HUDEP-2 (cell line): ENCODE data around the gene PHKB.
"Not testable (repeated sequence)": the region's sequence is repeated elsewhere in the genome, so short reads cannot be mapped to it uniquely, and the experiment has no call there.

ENCODE experiments used
- DNase-seq, 76 experiments: peaks; one replicate each; lab custom pipeline; 2025; ENCODE audit not compliant: unreplicated experiment in 76 of 76; lab: John Stamatoyannopoulos, UW

Gene PHKB

DNA sequence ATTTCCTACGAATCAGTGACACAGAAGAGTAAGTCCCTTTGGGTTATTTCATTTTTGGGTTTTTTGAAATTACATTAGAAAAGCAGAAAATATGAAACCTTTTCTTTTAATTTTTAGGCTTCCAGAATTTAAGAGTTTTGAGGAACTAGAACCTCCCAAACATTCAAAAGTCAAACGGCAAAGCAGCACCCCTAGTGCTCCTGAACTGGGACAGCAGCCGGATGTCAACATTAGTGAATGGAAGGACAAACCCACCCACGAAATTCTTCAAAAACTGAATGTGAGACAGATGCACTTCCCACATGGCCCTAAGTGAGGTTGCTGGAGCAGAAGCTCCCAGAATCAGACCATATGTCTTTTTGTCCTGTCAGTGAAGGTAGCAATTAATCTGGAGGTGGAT, 199.4 kb downstream of the PHKB start:
- DNase-seq: no peak

- no peak for DNase-seq
Observed at GRCh38 chr16:47664653-47665325, 203.7 kb downstream of the PHKB start.

DNA sequence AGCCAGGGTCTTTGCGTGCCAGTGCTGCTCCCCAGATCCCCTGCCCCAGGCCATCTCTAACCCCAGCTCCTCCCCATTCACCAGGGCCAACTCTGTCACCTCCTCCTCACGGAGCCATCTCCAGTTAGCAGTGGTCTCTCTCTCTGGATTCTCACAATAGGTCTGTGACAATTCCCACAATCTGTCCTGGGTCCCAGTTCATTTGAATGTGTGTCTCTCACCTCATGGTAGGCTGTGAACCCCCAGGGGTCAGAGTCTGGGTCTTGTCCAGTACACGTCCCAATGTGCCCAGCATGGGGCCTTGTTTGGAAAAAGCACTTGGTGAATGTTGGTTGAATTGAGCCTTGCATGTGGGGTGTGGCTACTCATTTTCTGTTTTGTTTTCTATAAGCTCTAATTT, 205.3 kb downstream of the PHKB start:
- DNase-seq: no peak

- no peak for DNase-seq
Observed at GRCh38 chr16:47667956-47668355, 206.8 kb downstream of the PHKB start.

GRCh38 chr16:47672475-47672874, 211.3 kb downstream of the PHKB start:
- no peak for DNase-seq

- no peak for DNase-seq
Observed at GRCh38 chr16:47676635-47677177, 215.6 kb downstream of the PHKB start.

DNA sequence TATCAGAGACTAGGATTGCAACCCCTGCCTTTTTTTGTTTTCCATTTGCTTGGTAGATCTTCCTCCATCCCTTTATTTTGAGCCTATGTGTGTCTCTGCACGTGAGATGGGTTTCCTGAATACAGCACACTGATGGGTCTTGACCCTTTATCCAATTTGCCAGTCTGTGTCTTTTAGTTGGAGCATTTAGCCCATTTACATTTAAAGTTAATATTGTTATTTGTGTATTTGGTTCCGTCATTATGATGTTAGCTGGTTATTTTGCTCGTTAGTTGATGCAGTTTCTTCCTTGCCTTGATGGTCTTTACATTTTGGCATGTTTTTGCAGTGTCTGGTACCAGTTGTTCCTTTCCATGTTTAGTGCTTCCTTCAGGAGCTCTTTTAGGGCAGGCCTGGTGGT, 220.4 kb downstream of the PHKB start:
- not testable (repeated sequence) for DNase-seq

- no peak for DNase-seq
Observed at GRCh38 chr16:47687694-47688093, 226.6 kb downstream of the PHKB start.

GRCh38 chr16:47693226-47693625, 232.1 kb downstream of the PHKB start:
- DNase-seq: no peak

DNA sequence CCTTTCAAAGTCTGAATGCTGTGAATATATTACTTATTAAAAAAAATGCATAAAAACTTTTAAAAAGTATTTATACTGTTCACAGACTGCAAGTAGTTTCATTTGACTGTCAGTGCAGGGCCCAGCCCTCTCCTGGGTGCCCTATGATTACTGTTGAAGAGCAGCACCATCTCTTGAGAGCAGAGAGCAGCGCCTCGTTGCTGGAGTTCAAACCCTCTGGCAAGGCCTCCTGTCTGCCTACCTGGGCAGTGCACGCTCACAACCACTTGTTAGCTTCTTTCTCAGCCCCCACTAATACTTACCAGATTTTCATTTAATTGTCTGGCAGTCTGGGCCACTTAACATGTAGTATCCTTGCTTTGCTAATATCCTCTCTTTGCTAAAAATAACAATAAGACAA, 233.4 kb downstream of the PHKB start:
- peak in 1 of 76 experiments; percentile 3 for DNase-seq

DNA sequence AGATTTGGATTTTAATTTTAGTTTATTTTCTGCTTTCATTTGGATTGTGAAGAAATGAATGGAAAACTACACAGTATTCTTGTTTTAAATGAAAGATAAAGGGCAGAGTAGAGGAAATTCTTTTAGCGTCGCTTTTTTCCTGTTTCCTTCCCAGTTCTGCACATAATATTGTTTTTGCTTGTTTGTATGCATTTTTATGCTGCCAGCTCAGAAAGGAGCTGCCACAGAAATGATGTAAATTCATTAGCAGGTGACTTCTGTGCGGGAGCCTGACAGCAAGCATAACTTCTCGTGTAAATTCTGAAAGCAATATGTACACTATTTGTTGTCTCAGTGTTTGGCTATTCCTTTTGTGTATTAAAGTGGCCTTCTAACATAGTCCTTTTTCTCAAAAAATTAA, 234.6 kb downstream of the PHKB start:
- no peak for DNase-seq

- no peak for DNase-seq
Observed at GRCh38 chr16:47697826-47698225, 236.7 kb downstream of the PHKB start.

DNA sequence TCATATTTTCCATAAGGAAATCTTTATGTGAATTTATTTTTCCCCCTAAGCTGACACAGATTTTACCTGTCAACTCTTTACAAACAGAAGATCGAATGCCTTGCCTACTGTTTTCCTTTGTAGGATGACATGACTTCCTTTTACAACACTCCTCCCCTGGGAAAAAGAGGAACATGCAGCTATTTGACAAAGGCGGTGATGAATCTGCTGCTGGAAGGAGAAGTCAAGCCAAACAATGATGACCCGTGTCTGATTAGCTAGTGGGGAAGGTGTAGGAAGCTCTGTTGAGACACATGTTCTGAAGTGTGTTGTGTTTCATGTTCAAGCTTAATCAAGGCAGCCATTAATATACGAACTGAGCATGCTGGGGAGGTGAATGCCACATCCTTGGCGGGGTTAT, 238.0 kb downstream of the PHKB start:
- no peak for DNase-seq

- no peak for DNase-seq
Observed at GRCh38 chr16:47700857-47701587, 239.9 kb downstream of the PHKB start.

DNA sequence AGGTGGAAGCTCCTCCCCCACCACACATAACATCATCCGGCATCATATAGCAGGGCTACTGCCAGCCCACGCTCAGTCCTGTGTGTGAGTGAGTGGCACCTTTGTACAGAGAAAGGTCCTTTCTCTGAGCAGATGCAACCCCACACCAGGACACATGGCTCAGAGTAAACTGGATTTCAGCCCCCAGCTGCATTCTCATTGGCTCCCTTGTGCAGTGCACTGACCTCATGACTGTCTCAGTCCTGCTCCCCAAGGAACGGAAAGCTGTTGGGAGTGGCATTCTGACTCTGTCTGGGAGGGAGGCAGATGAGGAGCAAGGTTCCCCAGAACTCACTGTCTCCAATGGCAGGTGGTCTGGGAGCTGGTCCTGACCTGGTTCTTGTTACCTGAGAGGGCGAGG, 244.1 kb downstream of the PHKB start:
- DNase-seq: no peak

GRCh38 chr16:47711809-47712208, 250.7 kb downstream of the PHKB start:
- DNase-seq: no peak

GRCh38 chr16:47712276-47713224, 251.4 kb downstream of the PHKB start:
- DNase-seq: no peak

DNA sequence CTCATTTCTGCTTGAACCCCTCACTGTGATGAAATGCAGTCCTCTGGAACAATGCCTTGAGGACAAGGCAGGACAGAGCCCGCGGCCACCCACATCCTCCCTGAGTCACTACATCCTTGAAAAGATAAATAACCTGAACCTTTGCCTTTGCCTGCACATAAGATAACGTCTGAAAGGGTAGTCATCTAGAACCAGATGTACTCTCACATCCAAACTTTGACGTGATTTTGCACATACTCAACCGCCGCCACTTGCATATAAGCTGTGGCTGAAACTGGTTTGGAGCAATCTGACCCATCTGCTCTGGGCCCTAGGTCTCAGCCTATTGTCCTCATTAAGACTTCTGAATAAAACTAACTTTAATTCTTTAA, 252.1 kb downstream of the PHKB start:
- no peak for DNase-seq

DNA sequence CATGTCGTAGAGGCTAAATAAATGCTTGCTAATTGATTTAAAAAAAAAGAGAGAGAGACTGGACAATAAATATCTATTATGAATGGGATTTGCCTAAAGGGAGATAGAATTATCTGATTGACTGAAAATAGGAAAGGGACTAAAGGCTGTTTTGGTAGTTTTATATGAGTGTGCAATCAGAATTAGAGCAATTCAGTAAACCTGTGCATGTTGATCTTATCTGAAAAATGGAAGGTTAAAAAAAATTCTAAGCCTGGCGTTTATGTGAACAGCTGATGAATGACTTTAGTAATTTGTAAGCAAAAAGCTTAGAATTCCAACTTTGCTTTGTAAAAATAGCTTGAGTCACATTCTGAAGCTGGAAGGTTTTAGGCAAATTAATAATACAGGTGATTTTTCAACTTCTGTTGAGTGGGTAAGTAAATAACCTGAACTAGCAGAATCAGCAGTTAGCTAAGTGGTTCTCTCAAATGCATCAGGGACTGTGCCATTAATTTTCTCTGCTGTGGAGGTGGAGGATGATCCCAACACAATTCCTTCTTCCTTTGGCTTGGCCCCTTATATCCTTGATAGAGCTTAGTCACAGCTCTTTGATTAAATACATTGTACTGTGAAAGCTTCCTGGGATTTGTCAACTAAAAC, 254.4 kb downstream of the PHKB start:
- DNase-seq: no peak

DNA sequence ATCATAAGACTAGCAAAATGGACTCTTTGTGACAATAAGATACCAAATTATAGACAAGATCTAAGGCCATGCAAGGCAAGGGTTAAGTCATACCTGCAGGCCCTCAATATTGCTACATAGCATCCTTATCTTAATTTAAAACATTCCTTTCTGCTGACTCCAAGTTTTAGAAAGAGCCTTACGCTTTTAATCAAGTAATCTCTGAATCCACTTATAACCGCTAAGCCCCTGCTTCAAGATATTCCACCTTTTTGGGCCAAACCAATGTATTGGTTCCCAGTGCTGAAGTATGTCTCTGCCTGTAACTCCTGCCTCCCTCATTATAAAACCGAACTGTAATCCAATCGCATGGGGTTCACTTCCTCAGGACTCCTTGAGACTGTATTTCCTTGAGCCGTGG, 255.4 kb downstream of the PHKB start:
- DNase-seq: no peak

DNA sequence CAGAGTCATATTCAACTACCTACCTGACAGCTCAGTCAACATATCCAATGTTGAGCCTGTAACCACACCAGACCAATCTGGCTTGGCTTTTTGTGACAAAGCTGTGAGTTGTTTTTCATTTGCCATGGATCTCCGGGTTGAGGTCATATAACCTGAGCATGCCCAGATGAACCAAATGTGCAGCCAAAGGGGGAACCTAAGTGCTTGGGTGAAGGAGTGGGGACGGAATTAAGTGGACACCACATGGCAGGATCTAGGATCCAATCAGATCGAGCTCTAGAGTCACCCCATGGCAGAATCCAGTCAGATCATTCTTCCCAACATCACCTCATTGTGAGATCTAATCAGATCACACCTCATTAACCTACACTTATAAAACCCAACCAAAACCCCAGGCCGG, 258.6 kb downstream of the PHKB start:
- DNase-seq: no peak
